Endometrium (tissue), 2 donors: ENCODE results near the gene NCKAP5.

ENCODE experiments used
- FAIRE-seq: peaks from 2 replicates; lab custom pipeline; 2012; peaks lifted over from hg19 to GRCh38; lab: Jason Lieb, UNC
- donor health status: control.
- donor health status: control.

NCKAP5 gene

GRCh38 chr2:132980304-132980703, 588.0 kb downstream of the NCKAP5 start:
- FAIRE-seq: no peak

GRCh38 chr2:132979339-132980093, 588.7 kb downstream of the NCKAP5 start:
- no peak for FAIRE-seq

DNA sequence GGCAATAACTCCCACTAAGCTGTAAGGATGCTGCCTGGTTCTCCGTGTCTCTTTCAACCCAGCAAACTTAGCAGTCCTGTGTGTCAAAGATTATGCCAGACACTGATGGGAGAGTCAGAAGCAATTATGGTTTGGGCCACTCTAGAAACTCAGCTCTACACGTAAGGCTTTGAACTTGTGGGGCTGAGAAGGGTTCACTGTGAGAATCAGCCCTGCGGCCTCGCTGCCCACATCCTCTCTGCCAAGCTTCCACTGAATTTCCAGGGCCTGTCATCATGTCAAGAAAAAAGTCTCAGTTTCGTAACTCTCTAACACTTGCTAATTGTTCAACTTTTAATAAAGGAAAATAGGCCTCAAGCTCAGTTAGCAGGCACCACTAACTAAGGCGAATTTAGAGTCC, 589.4 kb downstream of the NCKAP5 start:
- no peak for FAIRE-seq

DNA sequence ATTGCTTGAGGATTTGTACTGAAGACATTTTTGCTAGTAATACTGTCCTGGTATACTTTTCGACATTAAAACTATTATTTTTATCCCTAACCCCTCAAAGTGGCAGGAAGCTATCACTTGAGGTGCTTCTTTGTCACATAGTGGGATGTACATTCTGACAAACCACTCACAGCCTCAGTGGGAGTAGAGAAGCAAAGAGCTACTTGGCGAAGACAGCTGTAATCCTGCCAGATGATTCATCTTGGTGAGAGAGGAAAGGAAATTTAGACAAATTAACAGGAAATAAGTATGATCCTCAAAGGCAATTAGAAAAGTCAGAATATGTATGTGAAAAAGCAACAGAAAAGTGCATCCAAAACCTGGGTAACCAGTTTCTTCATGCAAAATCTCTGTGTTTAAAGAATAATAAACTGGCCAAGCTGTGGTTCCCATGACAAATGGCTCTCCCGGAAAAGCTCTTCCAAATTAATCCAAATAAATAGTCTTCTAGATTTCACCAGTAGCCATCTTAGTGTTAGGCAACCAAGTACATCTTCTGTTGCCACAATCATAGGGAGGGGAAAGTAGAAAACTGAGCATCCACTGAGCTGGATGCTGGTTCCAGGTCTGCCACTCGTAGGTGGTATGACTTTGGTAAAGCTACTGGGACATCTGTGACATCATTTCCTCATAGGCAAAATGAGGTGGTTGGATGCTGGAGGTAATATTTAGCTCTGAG, 590.3 kb downstream of the NCKAP5 start:
- FAIRE-seq: no peak

- no peak for FAIRE-seq
Measured at GRCh38 chr2:132975193-132976105, 592.8 kb downstream of the NCKAP5 start.

DNA sequence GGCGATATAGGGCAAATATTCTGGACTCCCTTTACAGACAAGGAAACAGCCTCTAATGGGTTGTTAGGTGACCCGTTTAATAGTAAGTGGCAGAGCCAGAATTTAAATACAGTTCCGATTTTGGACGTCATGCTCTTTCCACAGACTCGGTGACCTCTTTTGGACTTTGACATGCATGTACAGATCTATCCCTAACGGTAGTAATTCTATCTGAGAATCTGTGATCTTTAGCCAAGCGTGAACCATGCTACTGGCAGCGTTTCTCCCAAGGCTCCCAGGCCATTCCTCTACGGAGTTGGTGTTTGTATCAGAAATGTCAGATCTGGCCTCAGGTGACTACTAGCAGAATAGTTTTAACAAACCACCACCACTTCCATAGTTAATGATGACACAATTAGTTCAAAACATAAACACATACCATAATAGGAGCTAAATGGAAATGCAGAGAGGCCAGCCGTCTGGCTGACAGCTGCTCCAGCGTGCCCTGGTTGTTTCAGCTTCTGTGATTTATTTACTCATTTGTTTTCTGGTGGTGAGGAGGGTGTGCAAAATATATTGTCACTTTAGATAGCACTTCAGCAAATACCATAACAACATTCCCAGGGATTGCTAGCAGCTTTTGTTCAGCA, 593.7 kb downstream of the NCKAP5 start:
- no peak for FAIRE-seq

DNA sequence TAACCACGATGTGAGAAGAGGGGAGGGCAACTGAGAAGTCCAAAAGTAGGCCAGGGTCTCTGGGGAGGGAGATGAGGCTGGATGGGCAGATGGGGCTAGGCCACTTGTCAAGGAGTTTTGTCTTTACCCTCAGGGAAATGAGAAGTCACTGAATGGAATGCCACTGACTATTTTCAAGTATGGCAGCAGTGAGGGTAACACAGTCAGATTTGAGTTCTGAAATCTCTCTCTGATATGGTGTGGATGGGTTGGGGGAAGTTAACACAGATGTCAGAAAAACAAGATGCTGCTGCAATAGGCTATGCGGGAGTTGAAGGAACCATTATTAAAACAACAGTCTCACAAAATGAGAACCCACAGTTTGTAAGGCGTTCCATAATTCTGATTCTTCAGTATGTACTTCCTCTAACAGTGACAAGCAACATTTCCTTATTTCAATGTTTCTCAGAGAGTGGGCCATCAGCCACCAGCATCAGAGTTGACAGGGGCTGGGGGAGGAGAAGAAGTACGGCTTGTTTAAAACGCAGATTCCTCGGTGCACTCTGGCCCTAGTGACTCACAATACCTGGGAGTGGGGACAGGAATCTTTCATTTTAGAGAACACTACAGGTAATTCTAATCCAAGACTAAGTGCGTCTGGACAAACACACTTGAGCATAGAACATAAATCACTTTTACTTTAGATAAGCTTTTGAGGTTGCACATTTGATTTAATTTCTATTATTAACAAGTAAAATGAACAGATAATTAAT, 596.8 kb downstream of the NCKAP5 start:
- no peak for FAIRE-seq

GRCh38 chr2:132969371-132969985, 598.8 kb downstream of the NCKAP5 start:
- no peak for FAIRE-seq

GRCh38 chr2:132965460-132965859, 602.8 kb downstream of the NCKAP5 start:
- FAIRE-seq: no peak

GRCh38 chr2:132963161-132963560, 605.1 kb downstream of the NCKAP5 start:
- FAIRE-seq: no peak

DNA sequence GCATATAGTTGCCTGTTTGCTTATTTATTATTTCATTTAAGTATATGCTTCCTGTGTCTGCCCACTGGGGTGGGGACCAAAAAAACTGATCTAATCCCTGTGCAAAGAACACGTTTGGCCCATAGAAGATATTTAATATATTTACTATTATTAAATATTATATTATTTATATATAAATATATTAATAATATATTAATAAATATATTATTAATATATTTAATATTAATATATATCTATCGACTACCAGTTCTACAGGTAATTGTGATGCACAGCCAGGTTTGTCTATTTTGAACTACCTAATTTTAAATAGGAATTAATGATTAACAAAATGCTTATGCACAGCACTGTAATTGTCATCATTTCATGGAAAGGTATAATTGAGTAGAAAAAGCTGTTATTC, 609.4 kb downstream of the NCKAP5 start:
- no peak for FAIRE-seq

DNA sequence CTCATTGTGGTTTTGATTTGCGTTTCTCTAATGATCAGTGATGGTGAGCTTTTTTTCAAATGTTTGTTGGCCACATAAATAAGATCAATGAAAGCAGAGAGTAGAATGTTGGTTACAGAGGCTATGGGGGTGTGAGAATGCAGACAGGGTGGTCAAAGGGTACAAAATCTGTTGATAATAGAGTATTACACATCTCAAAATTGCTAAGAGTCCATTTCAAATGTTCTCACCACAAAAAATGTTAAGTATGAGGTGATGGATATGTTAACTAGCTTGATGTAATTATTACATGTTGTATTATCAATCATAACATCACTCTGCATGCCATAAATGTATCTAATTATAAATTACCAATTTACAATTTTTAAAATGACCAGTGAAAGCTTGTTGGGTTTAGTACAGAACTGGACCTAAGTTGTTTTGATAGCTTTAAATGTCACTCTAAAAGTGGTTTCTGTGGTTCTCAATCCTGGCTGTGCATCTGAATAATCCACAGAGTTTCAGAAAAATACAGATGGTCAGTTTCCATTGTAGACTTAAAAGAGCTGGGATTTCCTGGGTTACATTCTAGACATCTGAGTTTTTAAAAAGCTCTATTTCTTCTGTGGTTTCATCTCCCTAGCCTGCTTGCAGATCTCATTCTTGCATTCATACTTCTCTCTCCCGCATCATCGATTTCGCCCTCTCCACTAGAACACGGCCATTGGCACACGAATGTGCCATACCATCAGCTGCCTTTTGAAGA, 612.2 kb downstream of the NCKAP5 start:
- FAIRE-seq: no peak

GRCh38 chr2:132953771-132954170, 614.5 kb downstream of the NCKAP5 start:
- FAIRE-seq: no peak

- peak; percentile 63 for FAIRE-seq
Measured at GRCh38 chr2:132951008-132951714, 617.1 kb downstream of the NCKAP5 start.

GRCh38 chr2:132949108-132949507, 619.2 kb downstream of the NCKAP5 start:
- no peak for FAIRE-seq

DNA sequence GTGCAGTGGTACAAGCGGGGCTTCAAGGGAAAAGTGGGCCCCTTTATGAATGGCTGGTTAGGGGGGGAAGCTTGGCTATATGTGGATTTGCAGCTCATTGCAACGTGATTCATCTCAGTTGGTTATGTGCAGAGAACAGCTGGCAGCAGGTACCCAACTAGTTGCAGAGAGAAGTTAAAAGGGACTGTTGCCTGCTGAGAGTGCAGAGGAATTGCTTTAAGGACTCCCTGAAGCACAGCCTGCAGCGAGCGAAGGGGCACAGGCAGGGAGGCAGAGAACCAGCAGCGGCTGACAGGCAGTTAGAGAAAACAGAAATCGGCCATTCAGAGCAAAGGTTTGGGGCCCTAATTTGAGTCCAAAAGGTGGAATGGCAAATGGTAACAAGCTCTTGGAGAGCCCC, 620.1 kb downstream of the NCKAP5 start:
- no peak for FAIRE-seq

DNA sequence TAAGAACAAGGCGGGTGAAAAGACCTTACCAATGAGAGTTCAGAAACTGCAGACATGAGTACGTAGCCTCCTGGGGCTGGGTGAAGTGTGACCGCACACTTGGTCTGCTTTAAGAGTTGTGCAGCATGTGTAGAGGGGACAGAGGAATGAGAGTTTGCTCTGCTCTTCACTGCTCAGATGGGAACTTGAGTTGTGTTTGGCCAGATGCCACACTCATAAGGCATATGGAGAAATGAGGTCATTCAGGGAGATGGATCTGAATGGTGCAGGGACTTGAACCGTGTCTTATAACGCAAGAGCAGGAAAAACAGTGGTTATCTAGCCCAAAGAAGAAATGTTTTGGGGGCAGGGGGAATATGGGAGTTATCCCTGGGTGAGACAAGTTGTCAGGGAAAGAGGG, 624.4 kb downstream of the NCKAP5 start:
- no peak for FAIRE-seq

DNA sequence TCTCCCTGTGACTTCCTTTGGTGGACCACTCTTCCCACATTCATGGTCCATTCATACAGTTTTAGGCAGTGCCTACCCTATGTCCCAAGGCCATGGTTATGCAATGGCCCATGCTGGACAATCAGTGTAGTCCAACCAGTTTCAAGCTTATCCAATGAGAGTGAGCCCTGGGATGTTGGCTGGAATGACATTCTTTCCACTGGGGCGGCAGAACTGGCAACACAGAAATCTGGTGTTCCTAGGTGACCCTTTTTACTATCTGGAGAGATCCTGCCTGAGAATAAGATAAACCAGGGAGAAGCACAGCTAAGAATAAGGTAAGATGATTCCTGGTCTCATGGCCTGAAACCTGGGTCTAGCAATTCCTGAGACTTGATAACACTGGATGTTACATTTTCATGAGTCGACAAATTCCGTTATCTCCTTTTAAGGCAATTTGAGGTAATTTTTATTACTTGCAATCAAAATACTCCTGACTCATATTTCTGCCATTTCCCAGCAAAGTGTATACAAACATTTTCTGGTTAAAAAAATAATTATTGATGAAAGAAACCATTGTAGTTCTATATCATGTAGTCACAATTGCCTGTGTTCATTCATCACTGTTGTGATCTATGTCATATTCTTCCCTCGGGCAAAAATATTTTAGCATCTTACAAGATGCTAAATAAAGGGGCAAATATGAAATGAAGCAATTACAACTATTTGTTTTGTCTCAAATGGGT, 626.8 kb downstream of the NCKAP5 start:
- no peak for FAIRE-seq

GRCh38 chr2:132937629-132938028, 630.6 kb downstream of the NCKAP5 start:
- no peak for FAIRE-seq
